NCI-H146 treated with DMSO at 0.1 percent for 48 hours (cell line): ENCODE results near the gene ADGRL3.

Source experiments
- DNase-seq: peaks from one replicate; lab custom pipeline; 2025; ENCODE audit not compliant: unreplicated experiment; lab: John Stamatoyannopoulos, UW

Gene ADGRL3

DNA sequence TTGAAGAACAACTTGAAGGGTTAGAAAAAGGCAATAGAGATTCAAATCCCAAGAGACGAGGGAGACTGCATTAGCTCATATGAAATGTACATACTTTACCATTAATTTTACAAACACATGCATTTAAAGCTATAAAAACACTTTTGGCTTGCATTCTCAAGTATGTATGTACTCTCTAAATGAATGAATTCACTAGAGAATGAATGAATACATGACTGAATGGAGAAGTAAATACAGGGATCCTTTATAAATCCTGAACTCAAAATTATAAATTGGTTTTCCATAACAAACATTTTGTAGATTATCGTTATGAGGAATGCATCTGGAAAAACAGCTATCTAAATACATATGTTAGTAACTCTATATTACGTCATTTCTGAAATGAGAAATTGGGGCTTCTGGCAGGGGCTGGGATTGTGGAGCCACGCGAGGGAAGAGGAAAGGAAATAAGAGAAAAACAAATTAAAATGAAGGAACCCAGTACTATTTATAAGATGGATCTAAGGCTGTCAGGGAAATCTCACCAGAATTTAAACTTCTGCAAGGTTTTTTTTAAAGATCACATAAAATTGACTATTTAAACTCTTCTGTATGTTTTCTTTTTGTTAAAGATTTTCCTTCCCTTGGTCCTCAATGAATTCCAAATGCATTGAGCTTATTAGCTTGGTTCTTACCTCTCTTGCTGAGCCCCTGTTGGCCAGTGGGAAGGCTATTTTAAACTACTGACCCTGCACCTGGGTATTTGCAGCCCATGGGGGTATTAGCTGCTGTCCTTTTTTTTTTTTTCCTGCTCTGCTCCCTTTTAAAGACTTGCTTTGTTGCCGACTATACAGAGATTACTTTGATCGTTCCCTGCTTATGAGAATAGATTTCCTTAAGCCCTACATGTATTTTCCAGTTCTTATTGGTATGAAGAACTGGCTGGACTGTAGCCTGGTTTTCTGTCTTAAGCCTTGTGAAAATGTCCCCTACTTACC, 207.8 kb downstream of the ADGRL3 start:
- peak; percentile 45 for DNase-seq

DNA sequence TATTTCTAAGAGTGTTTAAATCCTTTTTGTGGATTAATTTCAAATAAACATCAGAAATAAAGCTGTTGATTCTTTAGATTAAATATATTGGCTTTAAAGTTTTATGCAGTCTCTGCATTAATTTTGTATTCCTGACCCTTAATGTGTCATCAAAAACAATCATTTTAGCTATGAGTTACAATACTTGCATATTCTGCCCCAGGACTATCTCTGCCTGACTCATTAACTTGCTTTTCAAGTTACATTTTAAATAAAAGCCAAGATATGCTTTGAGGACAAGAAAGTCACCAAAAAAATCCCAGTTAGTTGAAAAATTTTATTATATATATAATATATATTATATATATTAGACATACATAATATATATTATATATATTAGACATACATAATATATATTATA, 208.7 kb downstream of the ADGRL3 start:
- no peak for DNase-seq

DNA sequence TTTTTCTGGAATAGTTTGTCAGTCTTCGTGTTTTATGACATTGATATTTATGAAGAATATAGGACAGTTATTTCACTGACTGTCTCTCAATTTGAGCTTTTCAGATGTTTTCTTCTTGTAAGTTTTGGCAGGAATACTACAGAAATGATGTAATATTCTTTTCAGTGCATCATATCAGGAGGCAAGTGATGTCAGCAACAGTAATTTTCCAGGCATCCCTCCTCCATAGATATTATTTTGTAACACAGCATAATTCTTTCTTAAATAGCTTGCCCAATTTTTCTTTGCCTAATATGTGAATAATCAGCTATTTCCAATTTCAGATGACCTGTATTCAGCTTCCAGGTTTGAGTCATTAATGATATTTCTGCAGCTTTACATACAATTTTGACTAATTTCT, 211.1 kb downstream of the ADGRL3 start:
- no peak for DNase-seq

DNA sequence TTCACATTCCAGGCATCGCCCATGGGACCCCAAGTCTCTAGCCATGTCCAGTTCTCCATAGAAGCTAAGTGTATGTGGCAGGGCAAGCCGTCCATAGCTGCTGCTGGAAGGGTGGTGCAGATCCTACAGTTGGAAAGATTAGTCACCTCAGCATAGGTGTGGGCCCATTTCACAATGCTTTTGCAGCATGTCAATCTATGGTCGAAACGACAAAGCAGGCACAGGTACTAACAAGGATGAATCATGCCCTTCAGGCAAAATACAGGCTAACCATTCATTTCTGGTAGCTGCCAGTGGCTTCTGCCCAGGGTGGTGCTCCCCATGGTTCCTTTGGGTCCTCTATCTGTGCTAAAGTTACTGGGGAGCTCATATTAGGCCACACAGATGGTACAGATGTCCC, 225.2 kb downstream of the ADGRL3 start:
- DNase-seq: no peak

DNA sequence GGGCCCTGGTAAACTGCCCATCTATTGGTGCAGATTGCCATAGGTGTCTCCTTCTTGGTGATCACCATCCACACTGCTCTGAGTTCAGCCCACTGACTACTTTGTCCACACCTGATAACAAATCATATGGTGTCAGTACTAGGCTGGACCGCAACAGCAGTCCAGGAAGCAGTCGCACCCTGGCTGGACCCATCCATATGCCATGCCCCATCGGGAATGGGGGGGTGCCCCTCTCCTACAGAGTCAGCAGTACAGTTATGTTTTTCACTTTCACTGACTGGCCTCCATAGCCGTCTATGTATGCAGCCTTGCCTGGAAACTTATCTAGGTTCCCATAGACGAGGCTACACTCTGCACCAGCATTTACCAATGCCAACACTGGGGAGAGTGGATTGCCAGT, 226.1 kb downstream of the ADGRL3 start:
- no peak for DNase-seq

DNA sequence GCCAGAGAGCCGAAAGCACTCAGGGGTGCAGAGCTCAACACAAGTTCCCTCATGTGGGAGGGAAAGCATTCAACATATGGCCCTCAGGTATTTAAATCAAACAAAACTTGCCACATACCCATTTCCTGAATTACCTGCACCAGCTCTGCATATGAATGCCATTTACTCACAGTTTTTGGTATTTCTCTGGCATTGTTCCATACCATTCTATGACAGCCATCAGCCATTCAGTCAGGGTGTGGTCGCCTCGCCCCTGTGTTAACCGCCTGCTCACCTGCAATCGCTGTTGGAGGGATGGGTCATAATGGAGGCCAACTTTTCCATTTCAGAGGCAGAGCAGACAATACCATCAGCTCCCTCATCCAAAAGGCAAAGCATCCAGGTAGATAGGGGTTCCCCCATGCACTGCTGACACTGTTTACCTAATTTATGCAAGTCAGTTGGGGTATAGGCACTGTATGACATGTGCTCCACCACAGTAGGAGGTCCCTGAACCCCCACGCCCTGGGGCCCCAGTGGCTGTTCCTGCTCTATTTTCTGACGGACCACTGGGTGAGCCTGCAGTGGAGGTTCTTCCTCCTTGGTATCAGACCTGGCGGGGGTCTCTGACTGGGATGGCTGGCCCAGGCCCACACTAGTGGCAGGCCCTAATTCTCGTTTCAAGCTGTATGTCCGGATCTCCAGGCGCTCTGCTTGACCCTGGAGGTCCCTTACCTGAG, 227.1 kb downstream of the ADGRL3 start:
- no peak for DNase-seq

DNA sequence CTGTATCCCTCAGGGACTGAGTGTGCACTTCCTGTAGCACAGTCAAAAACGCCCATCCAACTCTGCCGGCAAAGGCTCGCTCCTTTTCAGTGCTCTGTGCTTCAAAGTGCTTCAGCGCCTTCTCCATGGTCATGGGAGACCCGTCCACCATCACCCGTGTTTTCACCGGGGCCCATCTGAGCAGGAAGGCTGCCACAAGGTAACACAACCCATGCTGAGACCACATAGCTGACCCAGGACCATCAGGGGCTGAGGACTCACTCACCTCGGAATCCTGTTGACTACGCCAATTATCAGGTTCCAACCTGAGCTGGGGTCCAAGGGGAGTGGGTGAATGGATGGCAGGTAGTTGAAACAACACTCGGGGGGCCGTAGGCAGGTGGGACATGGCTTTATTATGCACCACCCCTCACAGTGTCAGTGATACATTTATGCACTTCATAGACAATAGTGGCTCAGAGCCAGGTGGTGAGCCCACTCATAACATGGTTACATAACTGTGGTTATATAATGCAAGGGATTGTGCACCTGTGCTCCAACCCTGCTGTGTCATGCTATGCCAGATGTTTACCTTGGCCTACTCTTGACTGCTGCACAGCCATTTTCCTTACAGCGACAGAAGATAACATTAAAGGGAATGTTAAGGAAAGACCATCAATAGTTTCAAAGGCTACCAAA, 227.8 kb downstream of the ADGRL3 start:
- no peak for DNase-seq

DNA sequence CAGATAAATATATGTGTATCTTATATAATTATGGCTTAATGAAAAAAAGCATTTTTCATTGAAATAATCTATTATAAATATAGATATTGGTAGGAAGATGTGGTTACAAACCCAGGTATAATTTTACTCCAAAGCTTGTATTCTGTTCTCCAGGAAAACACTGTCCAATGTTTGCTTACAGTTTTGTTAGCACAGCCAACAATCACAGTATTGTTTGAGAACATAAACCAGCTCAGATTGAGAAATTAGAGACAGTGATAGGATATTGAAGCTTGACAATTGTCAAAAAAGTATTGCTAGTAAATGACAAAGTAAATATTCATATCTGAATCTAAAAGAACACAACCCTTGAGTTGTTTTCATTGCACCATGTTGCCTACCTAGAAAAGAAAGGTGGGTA, 228.8 kb downstream of the ADGRL3 start:
- peak; percentile 51 for DNase-seq

DNA sequence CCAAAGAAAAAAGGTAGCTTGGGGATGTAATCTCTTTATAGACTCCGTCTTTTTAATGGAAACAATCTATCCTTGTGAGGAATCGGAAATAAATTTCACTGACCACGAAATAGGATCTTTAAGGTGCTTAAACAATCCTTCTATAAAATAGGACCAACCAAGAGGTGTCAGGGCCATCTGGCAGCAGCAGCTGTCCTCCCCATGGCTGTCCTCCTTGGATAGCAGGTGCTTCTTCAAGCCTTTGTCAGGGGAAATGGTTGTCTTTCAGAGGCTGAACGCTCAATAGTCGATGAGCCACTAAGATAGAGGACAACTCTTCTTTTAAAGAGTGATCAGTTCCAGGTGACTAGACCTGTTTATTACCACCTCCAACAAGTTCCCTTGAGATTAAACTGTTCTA, 231.0 kb downstream of the ADGRL3 start:
- DNase-seq: no peak

DNA sequence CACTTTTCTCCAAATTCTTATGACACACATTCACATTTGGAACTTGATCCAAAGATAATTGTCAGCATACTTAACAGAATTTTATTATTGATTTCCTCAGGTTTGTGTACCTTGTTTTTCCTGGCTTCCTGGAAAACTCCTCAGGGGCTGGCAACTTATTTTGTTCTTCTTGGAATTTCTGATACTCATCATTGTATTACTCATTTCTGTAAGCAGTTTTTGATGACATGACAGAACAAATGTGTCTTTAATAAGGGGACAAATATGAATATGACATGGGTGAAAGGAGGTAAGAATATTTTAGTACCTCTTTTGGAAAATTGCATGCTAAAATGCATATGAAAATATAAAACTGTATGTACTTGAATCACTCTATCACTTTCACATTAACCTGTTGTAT, 237.8 kb downstream of the ADGRL3 start:
- no peak for DNase-seq

DNA sequence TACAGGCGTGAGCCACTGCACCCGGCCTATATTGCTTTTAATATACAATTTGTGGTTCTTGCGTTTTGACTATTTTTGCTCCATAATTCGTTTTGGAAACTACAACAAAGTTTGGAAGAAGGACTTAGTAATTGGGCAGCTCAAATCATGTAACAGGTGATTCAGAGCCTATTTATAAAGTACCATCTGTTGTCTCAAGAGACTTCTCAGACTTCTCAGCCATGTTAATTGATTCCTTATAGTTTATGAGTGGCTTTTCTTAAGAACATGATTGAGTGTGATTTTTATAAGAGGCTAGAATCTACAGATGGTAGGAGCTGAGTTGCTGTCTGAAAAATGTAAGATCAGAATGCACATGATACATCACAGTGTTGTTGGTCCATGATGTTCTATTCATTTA, 240.2 kb downstream of the ADGRL3 start:
- DNase-seq: no peak

DNA sequence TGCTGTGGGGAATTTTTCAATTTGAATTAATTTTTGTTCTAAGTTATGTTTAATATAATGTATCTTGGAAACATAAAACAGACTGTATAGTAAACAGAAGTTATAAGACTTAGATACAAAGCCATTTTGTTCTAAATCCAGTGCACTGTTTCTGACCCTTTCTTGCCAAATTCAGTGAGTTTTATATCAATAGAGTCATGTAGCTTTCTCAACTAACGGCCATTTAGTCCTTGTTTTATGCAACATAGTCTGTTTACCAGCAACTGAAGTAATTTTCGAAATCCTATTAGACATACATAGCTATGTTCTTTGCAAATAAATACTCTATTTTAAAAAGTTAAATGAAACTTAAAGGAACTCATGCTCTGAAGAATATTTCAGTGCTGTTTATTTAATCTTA, 242.8 kb downstream of the ADGRL3 start:
- no peak for DNase-seq

DNA sequence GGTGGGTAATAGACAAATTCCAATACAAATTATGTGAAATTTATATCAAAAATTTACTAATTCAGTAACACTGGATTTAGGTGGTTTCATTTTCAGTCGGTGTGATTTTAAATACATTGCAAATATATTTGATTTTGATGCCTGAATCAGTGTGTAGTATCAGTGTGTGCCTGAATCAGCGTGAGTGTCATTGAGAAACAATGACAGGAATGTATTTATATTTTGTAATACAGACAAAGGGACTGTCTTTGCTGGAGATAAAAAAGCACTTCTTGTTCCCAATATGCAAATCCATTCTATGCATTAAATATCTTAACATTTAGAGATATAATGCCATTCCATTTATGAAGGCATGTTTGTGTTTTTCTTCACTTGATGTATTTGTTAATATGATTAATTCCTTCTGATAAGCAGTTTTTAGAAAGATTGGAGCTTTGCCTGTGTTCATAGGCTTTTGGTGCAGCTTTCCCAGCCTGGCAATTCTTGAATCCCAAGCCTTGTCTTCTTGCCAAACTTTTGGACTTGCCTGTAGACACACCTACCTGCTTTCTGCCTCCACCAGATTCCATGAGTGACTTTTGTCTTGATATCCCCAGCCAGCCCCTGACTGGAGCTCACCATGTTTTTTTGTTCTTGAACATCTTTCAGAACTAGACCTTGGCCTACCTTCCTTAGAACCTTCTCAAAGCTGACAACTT, 243.8 kb downstream of the ADGRL3 start:
- DNase-seq: no peak

DNA sequence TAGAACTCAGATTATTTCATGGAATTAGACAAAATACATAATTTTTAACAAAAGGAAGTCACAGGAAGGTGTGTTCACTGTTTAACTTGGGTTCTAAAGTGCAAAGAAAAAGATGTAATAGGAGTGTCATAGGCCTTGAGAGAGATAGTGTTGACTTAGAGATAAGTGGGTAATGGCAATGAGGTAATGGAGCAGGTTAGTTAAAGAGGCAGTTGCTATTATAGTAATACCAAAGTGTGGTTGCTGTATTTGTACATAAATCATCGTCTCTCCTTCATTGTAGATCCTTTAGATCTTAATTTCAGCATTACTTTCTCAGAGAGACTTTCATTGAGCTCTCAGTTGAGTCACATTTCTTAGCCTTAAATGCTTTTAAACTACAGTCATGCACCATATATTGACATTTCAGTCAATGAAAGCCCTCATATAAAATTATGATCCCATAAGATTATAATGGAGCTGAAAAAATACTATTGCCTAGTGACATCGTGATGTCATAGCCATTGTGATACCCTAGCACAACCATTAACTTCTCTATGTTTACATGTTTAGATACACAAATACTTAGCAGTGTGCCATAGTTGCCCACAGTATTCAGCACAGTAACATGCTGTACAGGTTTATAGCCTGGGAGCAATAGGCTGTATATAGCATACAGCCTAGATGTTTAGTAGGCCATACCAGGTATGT, 245.4 kb downstream of the ADGRL3 start:
- peak; percentile 97 for DNase-seq

DNA sequence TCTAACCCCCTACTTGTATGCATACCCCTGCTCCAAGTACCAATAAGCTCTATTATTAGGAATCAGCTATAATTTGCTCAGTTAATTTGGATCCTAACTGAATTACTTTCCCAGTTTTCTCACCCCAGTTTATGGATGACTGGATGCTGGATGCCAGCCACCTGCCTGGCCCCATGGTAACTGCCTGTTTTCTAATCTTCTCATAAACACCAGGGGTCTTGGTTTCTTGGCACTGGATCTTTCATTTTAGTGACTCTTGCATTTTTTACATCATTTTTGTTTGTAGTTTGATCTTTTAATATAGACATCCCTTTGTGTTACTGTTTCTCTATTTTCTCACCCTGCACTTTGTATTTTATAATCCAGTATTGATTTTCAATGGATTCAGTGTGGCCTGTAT, 246.8 kb downstream of the ADGRL3 start:
- DNase-seq: peak; percentile 46

DNA sequence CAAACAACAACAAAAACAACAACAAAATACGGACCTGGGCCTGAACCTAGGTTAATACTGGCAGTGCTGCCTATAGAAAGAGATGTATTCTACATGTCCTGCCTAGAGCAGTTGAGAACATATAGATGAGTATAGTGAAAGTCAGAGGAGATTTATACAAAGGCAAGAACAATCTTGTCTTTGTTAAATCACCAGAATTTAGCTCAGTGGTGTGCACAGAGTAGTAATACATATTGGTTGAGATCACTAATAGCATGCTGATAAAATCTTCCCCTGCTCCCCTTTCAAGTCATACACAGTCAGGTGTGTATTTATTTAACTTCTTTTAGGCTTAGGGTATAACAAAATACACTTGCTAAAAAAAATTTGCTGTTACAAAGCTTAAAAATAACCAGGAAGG, 247.8 kb downstream of the ADGRL3 start:
- no peak for DNase-seq

DNA sequence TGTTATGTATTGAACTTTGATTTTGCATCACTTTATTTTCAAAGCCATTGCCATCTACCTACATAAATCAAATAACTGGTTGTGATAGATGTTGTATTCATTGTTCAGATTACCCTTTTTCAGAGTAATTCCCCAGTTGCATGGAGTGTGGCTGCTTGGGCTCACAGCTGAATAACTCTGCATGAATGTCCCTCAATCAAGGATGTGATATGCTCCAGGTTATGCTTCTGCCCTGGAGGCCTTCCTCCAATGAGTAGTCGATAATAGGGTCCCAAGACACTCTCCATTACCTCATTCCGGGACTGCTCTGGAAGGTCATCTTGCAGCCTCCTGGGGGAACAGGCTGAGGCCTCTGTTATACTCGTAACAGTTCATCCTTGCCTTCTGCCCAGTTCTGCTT, 251.8 kb downstream of the ADGRL3 start:
- no peak for DNase-seq

DNA sequence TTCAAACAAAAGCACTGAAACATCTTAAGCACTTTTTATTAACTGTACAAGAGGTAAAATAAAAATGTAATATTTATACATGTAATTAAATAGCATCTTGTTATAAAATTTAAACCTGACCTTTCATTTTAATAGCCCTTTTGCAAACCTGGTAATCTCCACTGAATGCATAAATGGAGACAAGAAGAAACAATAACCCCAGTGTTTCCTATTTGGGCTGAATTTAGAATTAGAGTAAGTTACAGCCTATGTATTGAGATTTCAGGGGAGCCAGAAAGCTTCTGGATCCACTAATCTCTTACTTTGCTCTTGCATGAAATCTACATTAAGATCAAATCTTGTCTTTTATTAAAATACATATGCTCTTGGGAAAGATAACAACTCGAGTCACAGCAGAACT, 261.8 kb downstream of the ADGRL3 start:
- DNase-seq: no peak

DNA sequence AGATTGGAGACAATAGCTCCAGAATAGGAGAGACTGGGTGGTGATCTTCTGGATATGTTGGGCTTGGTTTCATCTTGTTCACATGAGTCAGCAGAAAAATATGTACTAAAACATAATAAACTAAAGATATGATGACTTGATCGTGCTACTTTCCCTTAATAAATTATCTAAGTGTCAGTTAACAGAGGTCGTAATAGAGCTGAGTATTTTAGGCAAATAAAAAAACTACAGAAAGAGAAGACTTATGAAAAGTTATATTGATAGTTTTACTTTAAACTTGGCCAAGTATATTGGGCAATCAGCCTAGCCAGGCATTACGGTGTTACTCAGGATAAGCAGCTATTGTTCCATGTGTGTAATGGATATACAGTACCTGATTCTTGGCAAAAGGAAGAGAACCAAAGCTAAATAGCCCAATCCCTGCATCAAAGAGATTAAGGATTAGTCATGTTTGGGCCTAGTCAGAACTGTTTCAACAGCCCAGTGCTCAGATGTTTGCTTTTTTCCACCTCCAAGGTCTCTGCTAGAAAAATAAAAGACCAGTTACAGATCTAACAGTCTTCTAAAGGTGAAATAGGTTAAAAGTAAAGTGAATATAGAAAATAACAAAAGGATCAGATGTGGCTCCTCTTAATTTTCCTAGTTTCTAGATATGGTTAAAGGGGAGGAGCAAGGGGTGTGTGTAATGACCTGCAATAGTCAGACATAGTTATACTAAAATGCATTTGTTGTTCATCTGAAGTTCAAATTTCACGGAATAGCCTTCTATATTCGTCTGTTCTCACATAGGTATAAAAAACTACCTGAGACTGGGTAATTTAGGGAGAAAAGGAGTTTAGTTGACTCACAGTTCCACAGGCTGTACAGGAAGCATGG, 262.6 kb downstream of the ADGRL3 start:
- DNase-seq: no peak
